HepG2 (cell line): ENCODE results near the gene GNAI2.

Source experiments
- HINFP ChIP-seq: sonication (generic); formaldehyde crosslinking; IDR thresholded peaks from 2 replicates; pipeline ENCODE4 v1.4.0; 2020; ENCODE audit warnings: low read depth, mild to moderate bottlenecking, missing genetic modification reagents
- PHF5A ChIP-seq: IDR thresholded peaks from one replicate; pipeline ENCODE4 v1.6.1; 2018; ENCODE audit warnings: low read depth, missing genetic modification reagents; ENCODE audit not compliant: unreplicated experiment
- TRIM24 ChIP-seq: sonication (generic); formaldehyde crosslinking; IDR thresholded peaks from 2 replicates; pipeline ENCODE4 v1.8.0; 2022; ENCODE audit warnings: mild to moderate bottlenecking, missing genetic modification reagents
- ZBTB43 ChIP-seq: sonication (generic); formaldehyde crosslinking; conservative IDR thresholded peaks from 2 replicates; pipeline ENCODE4 v1.4.0; 2020; ENCODE audit warnings: missing genetic modification reagents
- ZNF263 ChIP-seq: sonication (generic); formaldehyde crosslinking; IDR thresholded peaks from 2 replicates; pipeline ENCODE4 v1.4.0; 2020; ENCODE audit warnings: missing genetic modification reagents
- ZNF326 ChIP-seq: sonication (generic); formaldehyde crosslinking; IDR thresholded peaks from 2 replicates; pipeline ENCODE4 v1.4.0; 2020; ENCODE audit warnings: missing genetic modification reagents, borderline replicate concordance
- ZSCAN30 ChIP-seq: sonication (generic); formaldehyde crosslinking; IDR thresholded peaks from 2 replicates; pipeline ENCODE4 v1.5.0; 2020; ENCODE audit warnings: mild to moderate bottlenecking, missing genetic modification reagents

DNA sequence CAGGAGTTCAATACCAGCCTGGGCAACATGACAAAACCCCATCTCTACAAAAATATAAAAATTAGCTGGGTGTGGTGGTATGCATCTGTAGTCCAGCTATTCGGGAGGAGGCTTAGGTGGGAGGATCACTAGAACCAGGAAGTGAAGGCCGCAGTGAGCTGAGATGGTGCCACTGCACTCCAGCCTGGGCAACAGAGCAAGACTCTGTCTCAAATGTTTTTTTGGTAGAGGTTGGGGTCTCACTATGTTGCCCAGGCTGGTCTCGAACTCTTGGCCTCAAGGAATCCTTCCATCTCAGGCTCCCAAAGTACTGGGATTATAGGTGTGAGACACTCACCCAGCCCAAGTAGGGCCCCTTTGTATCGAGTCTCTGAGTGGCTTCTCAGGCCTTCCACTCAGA lies 58.1 kb downstream of the GNAI2 start:
- TF ChIP-seq TRIM24 (CRISPR knock-in tag) (no peak), ZNF263 (CRISPR knock-in tag) (no peak), ZNF326 (CRISPR knock-in tag) (no peak), ZSCAN30 (no peak), PHF5A (no peak), ZBTB43 (CRISPR knock-in tag) (no peak), HINFP (CRISPR knock-in tag) (no peak)
